PFSK-1 (cell line): Measurements from ENCODE around the gene CRYGA.

Experiments
- FOXP2 ChIP-seq: optimal IDR thresholded peaks from 2 replicates; pipeline ENCODE3; 2011; ENCODE audit warnings: borderline replicate concordance, control low read depth, inconsistent platforms; ENCODE audit not compliant: insufficient read depth; ENCODE audit errors: extremely low read length, extremely low read depth
- POLR2AphosphoS5 ChIP-seq: IDR thresholded peaks from 2 replicates; pipeline ENCODE4 v1.6.1; 2012; ENCODE audit warnings: low read depth, mild to moderate bottlenecking, control low read depth, low read length, moderate library complexity
- SIN3A ChIP-seq: IDR thresholded peaks from 2 replicates; pipeline ENCODE4 v1.6.1; 2012; ENCODE audit warnings: mild to moderate bottlenecking, low read length, moderate library complexity, borderline replicate concordance; ENCODE audit not compliant: insufficient read depth
- TAF1 ChIP-seq: IDR thresholded peaks from 2 replicates; pipeline ENCODE4 v1.6.1; 2012; ENCODE audit warnings: low read length, control low read depth, borderline replicate concordance; ENCODE audit not compliant: insufficient read depth
- TF ChIP-seq, protein P1 (sequence below), 2 experiments: IDR thresholded peaks; 2 replicates each; pipeline versions ENCODE4 v1.6.1 to v1.8.0; 2011 to 2012; ENCODE audit warnings: low read depth in 2 of 2, low read length in 2 of 2, control low read depth in 1 of 2, inconsistent platforms in 1 of 2, mild to moderate bottlenecking in 1 of 2, moderate library complexity in 1 of 2; ENCODE audit not compliant: insufficient read depth in 1 of 2

CRYGA gene

DNA sequence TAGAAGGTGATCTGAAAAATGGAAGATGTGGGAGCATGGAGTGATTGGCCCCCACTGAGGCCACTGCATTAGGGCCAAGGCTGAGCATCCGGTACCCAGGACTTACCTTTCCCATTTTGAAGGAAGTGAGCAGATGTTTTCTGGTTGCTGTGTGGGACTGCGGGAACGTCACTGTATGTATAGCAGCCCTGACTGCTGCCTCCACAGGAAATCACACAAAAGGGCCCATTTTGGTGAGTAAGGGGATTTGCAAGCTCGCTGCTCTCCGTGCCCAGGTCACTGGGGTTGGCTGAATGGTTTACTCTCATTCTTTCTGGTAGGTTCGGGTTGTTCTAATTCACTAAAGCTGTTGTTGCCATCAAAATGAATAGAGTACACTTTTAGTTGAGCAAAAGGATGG, 17.4 kb downstream of the CRYGA start, which contains the start of gene CRYGB:
CRYGB (minus strand) TSS at position 153 of the 400 bp plus-strand sequence; CDS start at position 115, 38 bp downstream.
- TF ChIP-seq SIN3A: no peak
- TF ChIP-seq, protein P1, sequence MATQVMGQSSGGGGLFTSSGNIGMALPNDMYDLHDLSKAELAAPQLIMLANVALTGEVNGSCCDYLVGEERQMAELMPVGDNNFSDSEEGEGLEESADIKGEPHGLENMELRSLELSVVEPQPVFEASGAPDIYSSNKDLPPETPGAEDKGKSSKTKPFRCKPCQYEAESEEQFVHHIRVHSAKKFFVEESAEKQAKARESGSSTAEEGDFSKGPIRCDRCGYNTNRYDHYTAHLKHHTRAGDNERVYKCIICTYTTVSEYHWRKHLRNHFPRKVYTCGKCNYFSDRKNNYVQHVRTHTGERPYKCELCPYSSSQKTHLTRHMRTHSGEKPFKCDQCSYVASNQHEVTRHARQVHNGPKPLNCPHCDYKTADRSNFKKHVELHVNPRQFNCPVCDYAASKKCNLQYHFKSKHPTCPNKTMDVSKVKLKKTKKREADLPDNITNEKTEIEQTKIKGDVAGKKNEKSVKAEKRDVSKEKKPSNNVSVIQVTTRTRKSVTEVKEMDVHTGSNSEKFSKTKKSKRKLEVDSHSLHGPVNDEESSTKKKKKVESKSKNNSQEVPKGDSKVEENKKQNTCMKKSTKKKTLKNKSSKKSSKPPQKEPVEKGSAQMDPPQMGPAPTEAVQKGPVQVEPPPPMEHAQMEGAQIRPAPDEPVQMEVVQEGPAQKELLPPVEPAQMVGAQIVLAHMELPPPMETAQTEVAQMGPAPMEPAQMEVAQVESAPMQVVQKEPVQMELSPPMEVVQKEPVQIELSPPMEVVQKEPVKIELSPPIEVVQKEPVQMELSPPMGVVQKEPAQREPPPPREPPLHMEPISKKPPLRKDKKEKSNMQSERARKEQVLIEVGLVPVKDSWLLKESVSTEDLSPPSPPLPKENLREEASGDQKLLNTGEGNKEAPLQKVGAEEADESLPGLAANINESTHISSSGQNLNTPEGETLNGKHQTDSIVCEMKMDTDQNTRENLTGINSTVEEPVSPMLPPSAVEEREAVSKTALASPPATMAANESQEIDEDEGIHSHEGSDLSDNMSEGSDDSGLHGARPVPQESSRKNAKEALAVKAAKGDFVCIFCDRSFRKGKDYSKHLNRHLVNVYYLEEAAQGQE (IDR thresholded peaks at IDR 0.05; ENCODE audit: insufficient read depth in 1 of 2, low read depth in 2 of 2, low read length in 2 of 2): no peak
- no peak for TF ChIP-seq POLR2AphosphoS5
- TF ChIP-seq FOXP2: no peak
- TF ChIP-seq TAF1: no peak

DNA sequence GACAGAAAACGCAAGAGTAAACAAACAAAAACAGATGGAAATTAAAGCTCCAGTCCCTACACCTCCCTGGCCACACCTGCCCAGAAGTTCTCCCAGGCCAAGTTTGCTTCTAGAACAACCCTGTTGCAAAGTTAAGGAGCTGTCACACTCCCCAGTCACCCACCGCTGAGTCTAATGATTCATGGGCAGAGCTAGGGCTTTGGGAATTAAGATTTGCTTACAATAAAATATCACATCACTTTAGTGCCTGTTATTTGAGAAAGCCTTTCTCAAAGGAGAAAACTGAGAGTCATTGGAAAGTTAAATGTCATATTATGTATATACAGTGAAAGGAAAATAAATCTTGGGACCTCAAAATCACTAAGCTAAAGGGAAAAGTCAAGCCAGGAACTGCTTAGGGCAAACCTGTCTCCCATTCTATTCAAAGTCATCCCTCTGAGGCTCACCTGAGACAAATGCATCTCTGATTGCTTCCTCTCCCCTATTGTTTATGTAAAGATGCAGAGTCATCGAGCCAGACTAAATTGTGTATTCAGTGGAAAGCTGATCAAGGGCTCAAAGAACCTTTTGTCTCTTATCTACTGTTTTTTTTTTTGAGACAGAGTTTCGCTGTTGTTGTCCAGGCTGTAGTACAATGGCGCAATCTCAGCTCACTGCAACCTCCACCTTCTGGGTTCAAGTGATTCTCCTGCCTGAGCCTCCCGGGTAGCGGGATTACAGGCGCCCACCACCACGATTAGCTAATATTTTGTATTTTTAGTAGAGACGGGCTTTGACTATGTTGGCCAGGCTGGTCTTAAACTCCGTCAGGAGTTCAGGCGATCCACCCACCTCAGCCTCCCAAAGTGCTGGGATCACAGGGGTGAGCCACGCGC, 20.2 kb downstream of the CRYGA start:
- TF ChIP-seq FOXP2: no peak
- TF ChIP-seq TAF1: no peak
- TF ChIP-seq, protein P1 (IDR thresholded peaks at IDR 0.05; ENCODE audit: insufficient read depth in 1 of 2, low read depth in 2 of 2, low read length in 2 of 2): no peak
- TF ChIP-seq SIN3A: no peak
- no peak for TF ChIP-seq POLR2AphosphoS5

- TF ChIP-seq, protein P1 (IDR thresholded peaks at IDR 0.05; ENCODE audit: insufficient read depth in 1 of 2, low read depth in 2 of 2, low read length in 2 of 2): no peak
- TF ChIP-seq TAF1 (no peak), POLR2AphosphoS5 (no peak), SIN3A (no peak), FOXP2 (no peak)
These were observed 21.0 kb downstream of the CRYGA start for GRCh38 chr2:208142240-208142924.

GRCh38 chr2:208139447-208139846, 23.9 kb downstream of the CRYGA start:
- TF ChIP-seq, protein P1 (IDR thresholded peaks at IDR 0.05; ENCODE audit: insufficient read depth in 1 of 2, low read depth in 2 of 2, low read length in 2 of 2): no peak
- TF ChIP-seq POLR2AphosphoS5: no peak
- TF ChIP-seq FOXP2: no peak
- TF ChIP-seq TAF1: no peak
- no peak for TF ChIP-seq SIN3A
